HCT116 (cell line): ENCODE results near the gene CCDC137.

Source experiments
- CTCF ChIP-seq, 3 experiments: fragments of 200-600 bp in 1 of 3; sonication (generic) in 1 of 3; IDR thresholded peaks in 2 of 3; conservative IDR thresholded peaks in 1 of 3; 2 replicates each; pipeline ENCODE4 v1.5.1; 2012 to 2017; ENCODE audit warnings: low read depth in 2 of 3, low read length in 2 of 3, antibody characterized with exemption in 1 of 3, borderline replicate concordance in 1 of 3, control low read depth in 1 of 3, mild to moderate bottlenecking in 1 of 3, mixed read lengths in 1 of 3, mixed run types in 1 of 3, moderate library complexity in 1 of 3; ENCODE audit not compliant: insufficient read depth in 1 of 3
- EZH2 ChIP-seq: fragments of 200-600 bp; sonication (generic); IDR thresholded peaks from 2 replicates; pipeline ENCODE4 v1.6.1; 2017; ENCODE audit warnings: antibody characterized with exemption, mixed run types
- POLR2AphosphoS5 ChIP-seq: IDR thresholded peaks from 2 replicates; pipeline ENCODE4 v1.6.1; 2011; ENCODE audit warnings: mild to moderate bottlenecking, low read depth, low read length, moderate library complexity
- TCF7L2 ChIP-seq: IDR thresholded peaks from 2 replicates; pipeline ENCODE4 v1.7.0; 2011; ENCODE audit warnings: borderline replicate concordance, inconsistent platforms; ENCODE audit not compliant: insufficient read depth, insufficient read length; ENCODE audit errors: extremely low read depth

GRCh38 chr17:81680150-81680549 is 13.6 kb downstream of the CCDC137 start:
- TF ChIP-seq CTCF (IDR thresholded peaks at IDR 0.05 in 2 of 3, conservative IDR thresholded peaks at IDR 0.05 in 1 of 3; ENCODE audit: borderline replicate concordance in 1 of 3, insufficient read depth in 1 of 3, low read depth in 2 of 3, low read length in 2 of 3): no peak
- TF ChIP-seq TCF7L2: no peak
- TF ChIP-seq EZH2: no peak
- no peak for TF ChIP-seq POLR2AphosphoS5
